Thyroid gland (tissue), 4 donors: ENCODE data around the gene PPM1G.

Experiments used
- CTCF ChIP-seq, 6 experiments: fragments of 200-600 bp in 3 of 6; fragments of 450-650 bp in 3 of 6; sonication (generic) in 3 of 6; IDR thresholded peaks; one replicate each; pipeline ENCODE4 v1.5.1; 2016 to 2019; ENCODE audit warnings: antibody characterized with exemption in 6 of 6, mild to moderate bottlenecking in 2 of 6, inconsistent platforms in 1 of 6, moderate library complexity in 1 of 6
- POLR2A ChIP-seq, 2 donors: fragments of 450-650 bp; IDR thresholded peaks; one replicate each; pipeline ENCODE4 v1.6.1; 2017; ENCODE audit warnings: antibody characterized with exemption in 2 of 2, mild to moderate bottlenecking in 2 of 2, moderate library complexity in 1 of 2

GRCh38 chr2:27377618-27378095 is 31.7 kb downstream of the PPM1G start:
- TF ChIP-seq POLR2A (IDR thresholded peaks at IDR 0.05) (peak in 1 of 2 donors; percentile 5), CTCF (IDR thresholded peaks at IDR 0.05) (no peak)
